PC-9 (cell line): ENCODE data around the gene MAGI3. TPM values are rescaled to one million over a fixed set of nuclear protein-coding genes. Genes with fewer than 3 reads are reported as not detected.

Experiments used
- BruUV-seq: library from RNA; stranded (reverse); fragments of 400-500 nt; replicated peaks from 2 replicates; lab custom pipeline; 2021; lab: Mats Ljungman, UMichigan
- CTCF ChIA-PET: fragments of 300-600 bp; sonication (Branson Sonifier 250); formaldehyde crosslinking; loops from one replicate; lab custom pipeline; 2022; ENCODE audit warnings: antibody characterized with exemption; lab: Charles Lee
- POLR2A ChIA-PET: fragments of 300-600 bp; sonication (Branson Sonifier 250); formaldehyde crosslinking; loops from one replicate; lab custom pipeline; 2022; ENCODE audit warnings: antibody characterized with exemption; ENCODE audit not compliant: unreplicated experiment; lab: Charles Lee
- DNase-seq, 2 experiments: peaks; one replicate each; pipeline versions ENCODE4 v3.0.0 to v3.0.0-alpha.2; 2015 to 2022; ENCODE audit warnings: mixed read lengths in 1 of 2
- H2AFZ ChIP-seq: fragments of 200-600 bp; sonication (generic); 2 replicates; pipeline ENCODE4 v1.8.1; 2017; ENCODE audit warnings: antibody characterized with exemption
- H3F3A ChIP-seq: fragments of 200-600 bp; sonication (generic); 2 replicates; pipeline ENCODE4 v1.8.1; 2017; ENCODE audit warnings: antibody characterized with exemption, mild to moderate bottlenecking, low read depth; ENCODE audit not compliant: insufficient read depth
- H3K27ac ChIP-seq: fragments of 200-600 bp; sonication (generic); 2 replicates; pipeline ENCODE4 v1.6.1; 2016; ENCODE audit warnings: mixed run types
- H3K27me3 ChIP-seq: fragments of 200-600 bp; sonication (generic); 2 replicates; pipeline ENCODE4 v1.6.1; 2016; ENCODE audit warnings: low read depth, mixed run types; ENCODE audit not compliant: insufficient read depth
- H3K36me3 ChIP-seq: fragments of 200-600 bp; sonication (generic); 2 replicates; pipeline ENCODE4 v1.6.1; 2016; ENCODE audit warnings: low read depth, mixed run types
- H3K4me1 ChIP-seq: fragments of 200-600 bp; sonication (generic); replicated peaks from 2 replicates; pipeline ENCODE4 v1.6.1; 2016; ENCODE audit warnings: mixed run types; ENCODE audit not compliant: insufficient read depth
- H3K4me2 ChIP-seq: fragments of 200-600 bp; sonication (generic); 2 replicates; pipeline ENCODE4 v1.6.1; 2017; ENCODE audit warnings: mixed run types
- H3K4me3 ChIP-seq: fragments of 200-600 bp; sonication (generic); 2 replicates; pipeline ENCODE4 v1.6.1; 2016; ENCODE audit warnings: mixed run types
- H3K79me2 ChIP-seq: fragments of 200-600 bp; sonication (generic); 2 replicates; pipeline ENCODE4 v1.6.1; 2017; ENCODE audit warnings: low read depth, mixed run types
- H3K9me2 ChIP-seq: fragments of 200-600 bp; sonication (generic); 2 replicates; pipeline ENCODE4 v1.8.1; 2017; ENCODE audit warnings: mild to moderate bottlenecking; ENCODE audit not compliant: insufficient read depth
- H3K9me3 ChIP-seq: fragments of 200-600 bp; sonication (generic); 2 replicates; pipeline ENCODE4 v1.8.1; 2016; ENCODE audit warnings: low read depth; ENCODE audit not compliant: insufficient read depth
- H4K20me1 ChIP-seq: fragments of 200-600 bp; sonication (generic); 2 replicates; pipeline ENCODE4 v1.8.1; 2017; ENCODE audit not compliant: insufficient read depth
- CTCF ChIP-seq: fragments of 200-600 bp; sonication (generic); conservative IDR thresholded peaks from 2 replicates; pipeline ENCODE4 v1.6.1; 2017; ENCODE audit warnings: mixed run types, antibody characterized with exemption, mild to moderate bottlenecking, moderate library complexity
- EZH2 ChIP-seq: fragments of 200-600 bp; sonication (generic); IDR thresholded peaks from 2 replicates; pipeline ENCODE4 v1.8.0; 2017; ENCODE audit warnings: antibody characterized with exemption, low read depth
- intact Hi-C: fragments of 100-400 bp; cut with micrococcal nuclease; formaldehyde crosslinking; loops from one replicate; pipeline ENCODE4 v1.10.0; 2022; ENCODE audit not compliant: unreplicated experiment
- total RNA-seq: library from RNA; stranded (reverse); gene quantifications from 2 replicates; pipeline ENCODE4 v1.2.3, GENCODE V29; 2021

Gene MAGI3
- total RNA-seq, 1 experiment from 2014 or later, result 17.3 TPM

GRCh38 chr1:113416496-113416895, 26.2 kb downstream of the MAGI3 start:
- Histone ChIP-seq H2AFZ (no peak overlapping the region), H3F3A (peaks cover 10% of the 10 kb centered on the region), H3K4me1 (no peaks in the 10 kb centered on the region), H3K27ac (no peak overlapping the region), H4K20me1 (no peaks in the 10 kb centered on the region), H3K4me3 (no peak overlapping the region), H3K9me2 (no peaks in the 10 kb centered on the region), H3K9me3 (0 out of 2 replicates have a peak, but pooled peaks cover 6% of the 10 kb centered on the region), H3K4me2 (no peak overlapping the region), H3K79me2 (no peaks in the 10 kb centered on the region; the same call in none of the 2 replicates), H3K36me3 (no peaks in the 10 kb centered on the region), H3K27me3 (no peaks in the 10 kb centered on the region)
- POLR2A ChIA-PET, result no interaction called here
- CTCF ChIA-PET, result no interaction called here
- DNase-seq, result no peak
- BruUV-seq, result no TSS peak
- intact Hi-C loops, result no loop called here
- TF ChIP-seq CTCF, result no peak
- TF ChIP-seq EZH2, result no peak

GRCh38 chr1:113422315-113423068, 32.2 kb downstream of the MAGI3 start:
- no peak for DNase-seq
- ChIA-PET POLR2A (no interaction called here), CTCF (no interaction called here)
- no peaks in the 10 kb centered on the region for H3K9me3 ChIP-seq
- no peak overlapping the region for H3K4me3 ChIP-seq
- 0 out of 2 replicates have a peak, but pooled peaks cover 4% of the 10 kb centered on the region for H3K79me2 ChIP-seq
- 0 out of 2 replicates have a peak, but pooled peaks cover 4% of the 10 kb centered on the region for H4K20me1 ChIP-seq
- no peak overlapping the region for H3K27ac ChIP-seq
- H3K4me1 ChIP-seq, result no peaks in the 10 kb centered on the region
- no TSS peak for BruUV-seq
- TF ChIP-seq EZH2, result no peak
- no peak for TF ChIP-seq CTCF
- H3K27me3 ChIP-seq, result no peaks in the 10 kb centered on the region
- H3K9me2 ChIP-seq, result no peaks in the 10 kb centered on the region
- intact Hi-C loops, result no loop called here
- H3K4me2 ChIP-seq, result no peak overlapping the region
- no peaks in the 10 kb centered on the region for H3K36me3 ChIP-seq
- no peaks in the 10 kb centered on the region; the same call in 1 of the 2 replicates for H3F3A ChIP-seq
- H2AFZ ChIP-seq, result no peak overlapping the region

- H3K9me3 ChIP-seq, result no peaks in the 10 kb centered on the region
- no peak overlapping the region for H3K4me3 ChIP-seq
- H3K4me2 ChIP-seq, result no peak overlapping the region
- no peak overlapping the region for H2AFZ ChIP-seq
- no peaks in the 10 kb centered on the region for H3K27me3 ChIP-seq
- 0 out of 2 replicates have a peak, but pooled peaks cover 4% of the 10 kb centered on the region for H3K79me2 ChIP-seq
- H3K27ac ChIP-seq, result no peak overlapping the region
- BruUV-seq, result no TSS peak
- POLR2A ChIA-PET, result no interaction called here
- no peak for TF ChIP-seq CTCF
- TF ChIP-seq EZH2, result no peak
- H4K20me1 ChIP-seq, result 0 out of 2 replicates have a peak, but pooled peaks cover 4% of the 10 kb centered on the region
- DNase-seq, result no peak
- intact Hi-C loops, result no loop called here
- no peaks in the 10 kb centered on the region for H3K36me3 ChIP-seq
- H3K9me2 ChIP-seq, result no peaks in the 10 kb centered on the region
- CTCF ChIA-PET, result no interaction called here
- no peaks in the 10 kb centered on the region for H3K4me1 ChIP-seq
- no peaks in the 10 kb centered on the region; the same call in 1 of the 2 replicates for H3F3A ChIP-seq
Measured at GRCh38 chr1:113423826-113424225, 33.5 kb downstream of the MAGI3 start.
